ENCODE data around the gene ZNRF1.

The ZNRF1 gene

GRCh38 chr16:75097191-75097761 is 98.5 kb downstream of the ZNRF1 start:
- no peak for DNase-seq (ENCODE audit: low read depth in 3 of 3)

- peak in 2 of 3 experiments; percentile 49 to 60 for DNase-seq (ENCODE audit: low read depth in 3 of 3)
Observed at GRCh38 chr16:75097941-75098901, 99.4 kb downstream of the ZNRF1 start.

GRCh38 chr16:75099075-75099667 is 100.3 kb downstream of the ZNRF1 start:
- DNase-seq (ENCODE audit: low read depth in 3 of 3), result no peak

- no peak for DNase-seq (ENCODE audit: low read depth in 3 of 3)
Observed at GRCh38 chr16:75099738-75100602, 101.1 kb downstream of the ZNRF1 start.

- no peak for DNase-seq (ENCODE audit: low read depth in 3 of 3)
Observed at GRCh38 chr16:75100603-75100990, 101.8 kb downstream of the ZNRF1 start.

- no peak for DNase-seq (ENCODE audit: low read depth in 3 of 3)
Observed at GRCh38 chr16:75101635-75102034, 102.8 kb downstream of the ZNRF1 start.

- no peak for DNase-seq (ENCODE audit: low read depth in 3 of 3)
Observed at GRCh38 chr16:75102595-75102994, 103.8 kb downstream of the ZNRF1 start.

GRCh38 chr16:75103994-75104393 is 105.2 kb downstream of the ZNRF1 start:
- DNase-seq (ENCODE audit: low read depth in 3 of 3), result no peak

- DNase-seq (ENCODE audit: low read depth in 3 of 3), result no peak
Observed at GRCh38 chr16:75104836-75105235, 106.0 kb downstream of the ZNRF1 start.

- no peak for DNase-seq (ENCODE audit: low read depth in 3 of 3)
Observed at GRCh38 chr16:75105306-75106061, 106.7 kb downstream of the ZNRF1 start.

GRCh38 chr16:75106351-75107274 is 107.8 kb downstream of the ZNRF1 start:
- no peak for DNase-seq (ENCODE audit: low read depth in 3 of 3)

- DNase-seq (ENCODE audit: low read depth in 3 of 3), result no peak
Observed at GRCh38 chr16:75107505-75107904, 108.7 kb downstream of the ZNRF1 start.

- peak; percentile 57 to 65 (median 63) for DNase-seq (ENCODE audit: low read depth in 3 of 3)
Observed at GRCh38 chr16:75108792-75109731, 110.2 kb downstream of the ZNRF1 start.

- no peak for DNase-seq (ENCODE audit: low read depth in 3 of 3)
Observed at GRCh38 chr16:75109732-75110243, 111.0 kb downstream of the ZNRF1 start.

GRCh38 chr16:75110637-75111513 is 112.1 kb downstream of the ZNRF1 start:
- peak; percentile 62 to 72 (median 64) for DNase-seq (ENCODE audit: low read depth in 3 of 3)

- DNase-seq (ENCODE audit: low read depth in 3 of 3), result no peak
Observed at GRCh38 chr16:75111514-75111940, 112.7 kb downstream of the ZNRF1 start.

- no peak for DNase-seq (ENCODE audit: low read depth in 3 of 3)
Observed at GRCh38 chr16:75111961-75112733, 113.3 kb downstream of the ZNRF1 start.
